GM20431 (cell line): ENCODE measurements around the gene NCK1.
"Not testable (repeated sequence)": the region's sequence is repeated elsewhere in the genome, so short reads cannot be mapped to it uniquely, and the experiment has no call there.

Experiments used
- in situ Hi-C: fragments of 300-500 bp; cut with MseI, MboI; formaldehyde crosslinking; loops from one replicate; pipeline ENCODE4 v1.15.0; 2020; ENCODE audit warnings: low sequenced_read_pairs; ENCODE audit not compliant: unreplicated experiment

NCK1 gene

GRCh38 chr3:136860541-136860940, 1.5 kb upstream of the NCK1 start:
- in situ Hi-C loops: no loop called here

- in situ Hi-C loops: no loop called here
These were observed 762 bp downstream of the NCK1 start for GRCh38 chr3:136862617-136863322.

- in situ Hi-C loops: no loop called here
These were observed 7.3 kb downstream of the NCK1 start for GRCh38 chr3:136869282-136869681.

GRCh38 chr3:136872258-136872657, 10.2 kb downstream of the NCK1 start:
- in situ Hi-C loops: not testable (repeated sequence)

GRCh38 chr3:136879510-136879909, 17.5 kb downstream of the NCK1 start:
- in situ Hi-C loops: not testable (repeated sequence)

- in situ Hi-C loops: no loop called here
These were observed 20.6 kb downstream of the NCK1 start for GRCh38 chr3:136882571-136882970.

- in situ Hi-C loops: no loop called here
These were observed 22.1 kb downstream of the NCK1 start for GRCh38 chr3:136883967-136884720.

DNA sequence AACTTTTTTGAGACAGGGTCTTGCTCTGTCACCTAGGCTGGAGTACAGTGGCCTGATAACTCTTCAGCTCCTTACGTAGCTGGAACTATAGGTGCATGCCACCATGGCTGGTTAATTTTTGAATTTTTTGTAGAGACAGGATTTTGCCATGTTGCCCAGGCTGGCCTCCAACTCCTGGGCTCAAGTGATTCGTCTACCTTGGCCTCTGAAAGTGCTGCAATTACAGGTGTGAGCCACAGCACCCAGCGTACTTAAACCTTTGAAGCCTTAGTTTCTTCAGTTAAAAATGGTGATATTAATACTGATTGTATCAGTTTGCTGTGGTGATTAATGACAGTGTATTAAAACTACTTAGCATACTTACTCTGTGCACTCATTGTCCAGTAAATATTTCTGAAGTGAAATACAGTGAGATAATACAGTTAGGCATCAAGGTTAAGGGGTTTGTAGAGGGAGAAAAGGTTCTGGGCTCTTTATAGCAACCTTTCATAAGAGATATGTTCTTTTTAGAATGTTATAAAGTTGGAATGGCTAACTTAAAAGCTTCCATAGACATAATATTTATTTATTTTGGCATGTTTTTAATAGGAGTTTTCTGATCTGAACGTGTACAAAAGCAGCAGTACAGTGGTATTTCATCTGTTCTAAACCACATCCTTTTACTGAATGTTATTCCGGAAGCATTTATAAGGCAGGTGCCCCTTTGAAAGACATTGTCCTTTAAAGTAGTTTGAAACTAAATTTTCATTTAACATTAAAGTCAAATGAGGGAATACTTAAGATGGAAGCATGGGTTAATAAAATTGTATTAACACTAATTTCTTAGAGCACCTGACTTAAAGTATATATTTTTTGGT, 23.6 kb downstream of the NCK1 start:
- in situ Hi-C loops: no loop called here

- in situ Hi-C loops: no loop called here
These were observed 27.9 kb downstream of the NCK1 start for GRCh38 chr3:136889947-136890346.

DNA sequence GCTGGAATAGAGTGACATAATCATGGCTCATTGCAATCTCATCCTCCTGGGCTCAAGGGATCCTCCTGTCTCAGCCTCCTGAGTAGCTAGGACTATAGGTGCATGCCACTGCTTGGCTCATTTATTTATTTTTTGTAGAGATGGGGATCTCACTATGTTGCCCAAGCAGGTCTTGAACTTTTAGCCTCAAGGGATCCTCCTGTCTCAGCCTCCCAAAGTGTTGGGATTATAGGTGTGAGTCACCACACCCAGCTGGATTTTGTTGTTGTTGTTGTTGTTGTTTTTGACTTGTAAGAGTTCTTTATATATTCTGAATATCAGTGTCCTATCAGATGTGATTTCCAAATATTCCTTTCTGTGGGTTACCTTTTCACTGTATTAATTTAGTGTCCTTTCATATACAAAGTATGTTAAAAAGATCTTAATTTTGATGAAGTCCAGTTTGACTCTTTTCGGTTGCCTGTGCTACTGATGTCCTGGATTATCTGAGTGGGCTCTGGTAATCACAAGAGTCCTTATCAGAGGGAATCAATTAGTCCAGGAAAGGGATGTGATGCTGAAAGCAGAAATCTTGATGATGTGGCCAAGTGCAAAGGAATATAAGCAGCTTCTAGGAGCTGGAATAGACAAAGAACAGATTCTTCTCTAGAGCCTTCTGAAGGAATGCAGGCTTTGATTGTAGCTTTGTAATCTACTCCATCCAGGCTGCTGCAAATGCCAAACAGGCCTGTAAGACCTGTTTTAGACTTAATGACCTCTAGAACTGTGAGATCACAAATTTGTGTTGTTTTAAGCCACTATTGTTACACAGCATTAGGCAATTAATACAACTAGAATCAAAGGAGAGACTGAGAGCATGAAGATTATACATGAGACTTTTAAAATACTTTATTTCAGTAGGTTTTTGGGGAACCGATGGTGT, 30.2 kb downstream of the NCK1 start:
- in situ Hi-C loops: no loop called here

GRCh38 chr3:136893848-136894443, 31.9 kb downstream of the NCK1 start:
- in situ Hi-C loops: no loop called here

GRCh38 chr3:136897171-136897570, 35.2 kb downstream of the NCK1 start:
- in situ Hi-C loops: not testable (repeated sequence)

DNA sequence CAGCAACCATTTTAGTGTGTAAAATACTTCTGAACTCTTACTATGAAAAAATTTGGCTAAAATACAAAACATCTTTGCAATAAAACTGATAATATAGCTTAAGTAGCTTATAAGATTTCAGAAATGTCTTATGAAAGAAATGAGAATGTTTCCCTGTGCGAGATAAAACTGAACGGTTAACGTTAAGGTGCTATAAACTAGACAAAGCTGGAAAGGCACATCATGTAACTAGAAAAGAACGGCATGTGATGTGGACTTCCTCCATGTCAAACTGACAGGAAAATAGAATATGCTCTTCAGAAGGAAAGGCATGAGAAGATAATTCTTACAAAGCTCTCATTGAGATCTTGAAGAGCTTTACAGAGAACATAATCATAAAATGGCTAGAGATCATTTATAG, 36.5 kb downstream of the NCK1 start:
- in situ Hi-C loops: no loop called here

- in situ Hi-C loops: no loop called here
These were observed 36.9 kb downstream of the NCK1 start for GRCh38 chr3:136898954-136899353.

DNA sequence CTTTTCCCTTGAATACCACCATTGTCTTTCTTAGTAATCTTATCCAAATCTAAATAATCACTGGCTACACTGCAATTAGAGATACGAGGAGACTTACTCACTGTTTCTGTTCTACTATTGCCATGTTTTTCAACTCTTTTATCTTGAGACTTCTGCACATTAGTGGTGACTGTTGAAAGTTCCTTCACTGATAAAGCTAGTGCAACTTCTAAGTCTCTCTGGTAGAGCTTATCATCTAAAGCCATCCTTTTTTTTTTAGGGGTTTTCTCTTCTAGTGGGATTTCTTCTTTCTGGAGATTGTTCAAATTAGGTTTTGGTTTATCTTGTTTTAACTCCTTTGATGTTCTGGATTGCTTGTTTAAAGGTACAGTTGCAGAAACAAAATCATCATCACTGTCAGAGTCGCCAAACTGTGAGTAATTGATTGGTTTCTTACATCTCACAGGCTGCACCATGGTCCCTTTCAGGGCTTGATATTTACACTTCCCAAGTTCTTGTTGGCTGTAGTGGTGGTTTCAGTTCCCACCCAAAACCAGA, 37.7 kb downstream of the NCK1 start:
- in situ Hi-C loops: no loop called here

DNA sequence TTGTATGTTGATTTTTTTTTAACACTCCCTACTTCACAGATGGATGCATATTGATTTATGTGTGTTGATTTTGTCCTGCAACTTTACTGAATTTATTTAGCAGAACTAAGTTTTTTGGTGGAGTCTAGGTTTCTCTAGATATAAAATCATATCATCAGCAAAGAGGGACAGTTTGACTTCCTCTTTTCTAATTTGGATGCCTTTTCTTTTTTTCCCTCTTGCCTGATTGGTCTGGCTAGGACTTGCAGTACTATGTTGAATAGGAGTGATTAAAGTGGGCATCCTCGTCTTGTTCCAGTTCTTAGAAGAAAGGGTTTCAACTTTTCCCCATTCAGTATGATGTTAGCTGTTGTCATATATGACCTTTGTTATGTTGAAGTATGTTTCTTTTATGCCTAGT, 38.7 kb downstream of the NCK1 start:
- in situ Hi-C loops: not testable (repeated sequence)

GRCh38 chr3:136901391-136901790, 39.4 kb downstream of the NCK1 start:
- in situ Hi-C loops: no loop called here

GRCh38 chr3:136902530-136902929, 40.5 kb downstream of the NCK1 start:
- in situ Hi-C loops: not testable (repeated sequence)

GRCh38 chr3:136903899-136904298, 41.9 kb downstream of the NCK1 start:
- in situ Hi-C loops: no loop called here
